ENCODE results near the gene BCL10.

BCL10 gene

GRCh38 chr1:85273397-85273796 lies 3.0 kb downstream of the BCL10 start (continued):
- TF ChIP-seq PRDM2 (tag by site-specific recombination; IDR thresholded peaks at IDR 0.05; ENCODE audit: borderline replicate concordance) = no peak

DNA sequence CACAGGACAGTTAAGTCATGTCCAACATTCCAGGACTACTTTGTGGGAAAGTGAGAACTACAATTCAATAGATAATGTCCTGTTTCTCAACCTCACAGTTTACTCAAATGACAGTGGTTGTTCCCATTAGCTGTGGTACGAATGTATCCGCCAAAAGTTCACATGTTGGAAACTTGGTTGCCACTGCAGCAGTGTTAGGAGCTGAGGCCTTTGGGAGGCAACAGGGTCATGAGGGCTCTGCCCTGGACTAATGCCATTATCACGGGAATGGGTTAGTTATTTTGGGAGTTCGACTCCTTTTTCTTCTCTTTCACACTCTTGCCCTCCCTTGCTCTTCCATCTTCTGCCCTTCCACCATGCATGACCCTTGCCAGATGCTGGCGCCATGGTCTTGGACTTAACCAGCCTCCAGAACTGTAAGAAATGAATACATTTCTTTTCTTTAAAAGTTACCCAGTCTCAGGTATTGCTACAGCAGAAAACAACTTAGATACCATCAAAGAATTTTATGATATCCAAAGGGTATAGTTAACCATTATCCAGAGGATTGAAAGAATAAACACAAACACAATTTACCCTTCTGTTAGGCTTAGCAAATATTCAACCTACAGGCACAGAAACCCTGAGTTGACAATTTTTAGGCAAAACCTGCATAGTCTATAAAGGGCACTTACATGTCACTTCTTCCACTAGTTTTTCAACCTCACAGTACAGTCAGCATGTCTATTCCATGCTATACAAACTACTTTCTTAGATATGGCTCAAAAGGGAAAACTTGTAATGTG lies 7.4 kb downstream of the BCL10 start:
- ChIA-PET POLR2A (interaction anchor here (0.6 kb wide), 1 partner anchor 8 kb away, joined by 3 read pairs; the partner anchor contains the start of gene BCL10), CTCF (interaction anchor here (1.5 to 1.6 kb wide), 2 partner anchors 9 to 324 kb away, joined by 4 to 11 read pairs; partner anchors contain the start of gene C1orf52)
- H3K9me3 ChIP-seq (ENCODE audit: control insufficient read depth, insufficient read depth, low read depth, low read length) = no peaks in the 10 kb centered on the region
- H3K4me1 ChIP-seq (ENCODE audit: control insufficient read depth, insufficient read depth, low read length) = peaks cover under 1% of the 10 kb centered on the region; the same call in 1 of the 2 replicates
- no peak overlapping the region for H3K4me3 ChIP-seq (ENCODE audit: low read depth, low read length)
- no peak overlapping the region for H3K27ac ChIP-seq (ENCODE audit: extremely low read depth, low read depth, low read length)
- TF ChIP-seq ZNF24 (tag by site-specific recombination; IDR thresholded peaks at IDR 0.05) (no peak), ZNF48 (tag by site-specific recombination; IDR thresholded peaks at IDR 0.05) (no peak), ZNF549 (tag by site-specific recombination; IDR thresholded peaks at IDR 0.05) (no peak), SP2 (tag by site-specific recombination; IDR thresholded peaks at IDR 0.05) (no peak), ZNF248 (tag by site-specific recombination; IDR thresholded peaks at IDR 0.05) (no peak), MYNN (tag by site-specific recombination; IDR thresholded peaks at IDR 0.05; ENCODE audit: borderline replicate concordance) (no peak), ZSCAN30 (tag by site-specific recombination; IDR thresholded peaks at IDR 0.05) (no peak), ZNF19 (tag by site-specific recombination; IDR thresholded peaks at IDR 0.05; ENCODE audit: low read depth) (no peak), ZFP37 (tag by site-specific recombination; IDR thresholded peaks at IDR 0.05) (no peak)
- TF ChIP-seq, protein P1, sequence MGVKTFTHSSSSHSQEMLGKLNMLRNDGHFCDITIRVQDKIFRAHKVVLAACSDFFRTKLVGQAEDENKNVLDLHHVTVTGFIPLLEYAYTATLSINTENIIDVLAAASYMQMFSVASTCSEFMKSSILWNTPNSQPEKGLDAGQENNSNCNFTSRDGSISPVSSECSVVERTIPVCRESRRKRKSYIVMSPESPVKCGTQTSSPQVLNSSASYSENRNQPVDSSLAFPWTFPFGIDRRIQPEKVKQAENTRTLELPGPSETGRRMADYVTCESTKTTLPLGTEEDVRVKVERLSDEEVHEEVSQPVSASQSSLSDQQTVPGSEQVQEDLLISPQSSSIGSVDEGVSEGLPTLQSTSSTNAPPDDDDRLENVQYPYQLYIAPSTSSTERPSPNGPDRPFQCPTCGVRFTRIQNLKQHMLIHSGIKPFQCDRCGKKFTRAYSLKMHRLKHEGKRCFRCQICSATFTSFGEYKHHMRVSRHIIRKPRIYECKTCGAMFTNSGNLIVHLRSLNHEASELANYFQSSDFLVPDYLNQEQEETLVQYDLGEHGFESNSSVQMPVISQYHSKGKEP (tag by site-specific recombination; IDR thresholded peaks at IDR 0.05) = no peak
- peaks cover 52 to 70% of the 10 kb centered on the region in 2 experiments for H3K36me3 ChIP-seq (ENCODE audit: control insufficient read depth in 2 of 2, insufficient read depth in 1 of 2, low read length in 2 of 2)

- ChIA-PET POLR2A (no interaction called here), CTCF (interaction anchor here (0.6 to 1.5 kb wide), 3 partner anchors 41 to 464 kb away, joined by 3 to 4 read pairs (median 3); no protein-coding TSS in a partner anchor)
- H3K27ac ChIP-seq (ENCODE audit: extremely low read depth, low read depth, low read length) = no peak overlapping the region
- no peaks in the 10 kb centered on the region for H3K9me3 ChIP-seq (ENCODE audit: control insufficient read depth, insufficient read depth, low read depth, low read length)
- TF ChIP-seq ZNF221 (tag by site-specific recombination; IDR thresholded peaks at IDR 0.05; ENCODE audit: borderline replicate concordance) = no peak
- TF ChIP-seq ZNF600 (tag by site-specific recombination; IDR thresholded peaks at IDR 0.05) = no peak
- H3K4me1 ChIP-seq (ENCODE audit: control insufficient read depth, insufficient read depth, low read length) = no peaks in the 10 kb centered on the region
- H3K36me3 ChIP-seq (ENCODE audit: control insufficient read depth in 2 of 2, insufficient read depth in 1 of 2, low read length in 2 of 2) = peaks cover 58 to 67% of the 10 kb centered on the region in 2 experiments
- H3K4me3 ChIP-seq (ENCODE audit: low read depth, low read length) = no peak overlapping the region
These were observed 9.1 kb downstream of the BCL10 start for GRCh38 chr1:85267313-85267712.
